ENCODE data around the gene SHB.

Gene SHB

DNA sequence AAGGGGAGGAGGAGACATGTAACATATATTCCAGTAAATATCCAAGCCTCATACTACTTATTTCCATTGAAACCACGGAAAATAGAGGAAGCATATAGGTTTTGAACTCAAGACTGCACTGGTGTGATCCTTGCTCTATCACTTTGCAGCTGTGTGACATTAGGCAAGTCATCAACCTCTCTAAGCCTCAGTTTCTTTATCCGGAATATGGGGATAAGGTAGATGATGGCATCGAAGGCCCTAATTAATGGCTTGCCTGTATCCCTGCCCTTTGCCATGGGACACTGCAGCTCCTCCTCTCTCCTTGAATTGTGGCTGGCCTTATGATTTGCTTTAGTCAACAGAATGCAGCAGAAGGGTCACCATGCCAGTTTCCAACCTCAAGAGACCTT, 6.9 kb downstream of the SHB start:
- no peak for DNase-seq

DNA sequence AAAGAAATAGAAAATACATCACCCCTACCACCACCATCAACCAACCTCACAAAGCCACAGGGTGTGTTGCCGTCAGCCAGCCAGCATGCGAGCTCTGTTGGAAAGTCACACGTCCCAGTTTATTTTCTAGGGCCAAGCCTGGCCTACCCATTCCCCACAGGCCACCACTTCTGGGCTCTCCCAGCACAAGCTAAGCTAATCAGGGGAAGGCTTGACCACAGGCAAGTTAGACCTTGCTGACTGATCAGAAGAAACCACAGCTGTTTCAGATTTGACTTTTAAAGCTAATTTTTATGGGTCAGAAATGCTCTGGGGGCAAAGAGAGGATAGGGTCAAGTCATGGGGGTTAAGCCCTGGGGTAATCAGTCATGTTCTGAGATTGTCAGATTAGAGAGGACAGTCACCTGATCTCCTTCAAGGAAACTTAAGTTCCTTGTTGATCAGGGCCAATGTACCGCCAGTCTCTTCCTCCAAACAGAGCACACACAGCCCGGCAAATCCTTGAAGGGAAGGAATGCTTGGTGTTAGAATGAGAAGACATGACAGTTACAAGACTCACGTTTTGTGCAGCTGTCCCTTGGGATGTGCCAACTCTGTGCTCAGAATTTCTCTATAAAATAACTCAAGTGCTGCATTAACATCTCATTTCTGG, 7.6 kb downstream of the SHB start:
- DNase-seq = no peak

DNA sequence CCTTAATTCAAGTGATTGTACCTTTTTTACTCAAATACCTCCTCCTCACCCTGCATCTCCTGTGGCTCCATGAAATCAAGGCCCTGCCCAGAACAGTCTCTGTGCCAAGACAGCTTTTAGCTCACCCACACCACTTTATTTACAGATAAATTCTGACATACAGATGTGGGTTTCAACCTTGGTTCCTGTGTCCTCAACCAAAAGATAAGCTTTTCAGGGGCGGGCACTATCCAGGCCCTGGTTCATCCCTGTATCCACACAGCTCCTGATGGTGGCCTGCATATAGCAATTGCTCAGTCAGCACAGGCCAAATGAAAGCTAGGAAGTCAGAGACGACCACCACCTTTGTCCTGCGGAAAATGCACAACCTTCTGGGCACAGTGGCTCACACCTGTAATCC, 8.3 kb downstream of the SHB start:
- DNase-seq = no peak

DNA sequence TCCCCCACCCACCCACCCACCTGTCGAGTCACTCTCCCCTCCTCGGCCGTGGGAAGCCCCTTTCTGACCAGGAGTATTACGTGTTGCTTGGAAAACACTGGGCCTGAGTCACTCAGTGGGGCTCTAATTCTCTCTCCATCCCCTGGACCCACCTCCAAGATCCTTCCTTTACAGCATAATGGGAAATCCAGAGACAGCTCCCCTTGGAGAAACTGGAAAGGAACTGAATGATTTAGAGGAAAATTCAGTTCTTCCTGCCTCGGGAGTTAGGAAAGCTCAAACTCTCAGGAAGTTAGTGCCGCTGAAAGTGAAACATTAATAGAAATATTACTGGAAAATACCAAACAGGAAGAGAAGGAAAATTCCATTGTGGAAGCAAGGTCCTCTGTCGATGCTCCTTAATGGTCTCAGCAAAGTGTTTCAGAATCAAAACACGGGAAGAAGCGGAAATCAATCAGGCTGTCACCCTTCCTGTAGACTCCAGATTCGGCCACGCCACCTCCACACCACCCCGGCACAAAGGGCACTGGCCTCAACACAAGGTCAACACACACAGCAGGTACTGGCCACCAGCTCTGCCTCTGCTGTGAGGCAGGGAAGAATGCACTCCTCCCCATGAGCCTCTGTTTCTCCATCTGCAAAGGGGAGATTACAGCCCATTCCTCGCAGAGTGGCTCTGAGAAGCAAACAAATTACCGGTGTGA, 9.6 kb downstream of the SHB start:
- DNase-seq = peak; percentile 50

DNA sequence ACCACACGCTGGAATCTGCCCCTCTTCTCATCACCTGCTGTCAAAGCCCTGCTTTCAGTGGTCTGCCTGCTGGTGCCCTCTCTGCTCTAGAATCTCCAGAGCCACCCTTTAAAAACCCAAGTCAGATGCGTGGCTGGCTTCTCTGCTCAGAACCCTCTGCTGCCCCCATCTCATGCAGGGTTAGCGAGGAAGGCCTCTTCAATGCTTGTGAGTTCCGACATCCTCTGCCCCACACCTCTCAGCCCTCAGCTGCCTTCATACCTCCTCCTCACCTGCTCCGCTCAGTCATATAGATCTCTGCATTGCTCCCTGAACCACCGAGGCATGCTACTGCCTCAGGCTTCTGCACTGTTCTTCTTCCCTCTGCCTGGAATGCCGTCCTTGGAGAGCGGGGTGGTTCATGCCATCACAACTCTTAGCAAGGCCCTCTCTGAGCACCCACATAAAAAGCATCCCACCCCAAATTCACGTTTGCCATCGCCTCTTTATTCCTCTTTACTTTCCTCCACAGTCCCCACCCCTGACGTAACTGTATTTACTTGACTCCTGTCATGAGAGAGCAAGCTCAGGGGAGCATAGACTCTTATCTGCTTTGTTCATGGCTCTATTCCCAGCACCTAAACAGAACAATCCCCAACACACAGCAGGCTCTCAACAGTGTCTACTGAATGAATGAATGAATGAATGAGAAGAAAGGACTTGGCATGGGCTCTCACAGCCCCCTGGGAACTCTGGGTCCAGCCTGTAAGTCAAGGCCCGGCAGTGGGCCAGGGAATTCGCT, 10.4 kb downstream of the SHB start:
- no peak for DNase-seq

DNA sequence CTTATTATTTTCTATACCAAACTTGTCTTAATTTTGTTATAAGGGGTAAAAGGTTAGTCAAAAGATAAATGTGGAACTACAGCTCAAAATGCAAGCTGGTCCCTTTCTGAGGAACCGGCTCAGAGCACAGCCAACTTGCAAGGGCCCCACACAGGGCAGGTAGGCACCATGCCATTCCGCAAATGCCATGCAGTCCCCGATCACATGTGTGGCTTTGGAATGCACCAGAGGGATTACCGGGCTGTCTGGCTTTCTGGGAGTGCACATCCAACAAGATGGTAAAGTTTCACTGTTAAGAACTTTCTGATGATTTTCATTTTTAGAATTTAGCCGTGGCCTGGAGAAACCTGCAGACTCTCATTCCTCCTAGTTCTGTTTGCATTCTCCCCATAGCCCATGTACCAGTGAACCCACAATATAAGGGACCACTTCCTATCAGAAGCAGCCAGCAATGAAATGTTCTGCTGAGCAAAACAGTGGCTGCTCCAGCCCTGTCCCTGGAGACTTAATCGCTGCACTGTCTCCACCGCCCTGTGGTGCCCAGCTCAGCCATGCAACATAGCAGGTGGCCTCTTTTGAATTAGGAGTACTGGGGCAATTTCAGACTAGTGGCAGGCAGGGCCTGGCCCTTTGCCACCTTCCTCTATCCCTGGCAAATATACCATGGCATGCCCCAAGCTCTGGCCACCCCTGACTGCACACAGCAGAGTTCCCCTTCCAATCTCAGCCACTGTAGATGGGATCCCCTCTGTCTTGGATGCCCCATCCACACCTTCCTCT, 11.4 kb downstream of the SHB start:
- DNase-seq = peak; percentile 15

DNA sequence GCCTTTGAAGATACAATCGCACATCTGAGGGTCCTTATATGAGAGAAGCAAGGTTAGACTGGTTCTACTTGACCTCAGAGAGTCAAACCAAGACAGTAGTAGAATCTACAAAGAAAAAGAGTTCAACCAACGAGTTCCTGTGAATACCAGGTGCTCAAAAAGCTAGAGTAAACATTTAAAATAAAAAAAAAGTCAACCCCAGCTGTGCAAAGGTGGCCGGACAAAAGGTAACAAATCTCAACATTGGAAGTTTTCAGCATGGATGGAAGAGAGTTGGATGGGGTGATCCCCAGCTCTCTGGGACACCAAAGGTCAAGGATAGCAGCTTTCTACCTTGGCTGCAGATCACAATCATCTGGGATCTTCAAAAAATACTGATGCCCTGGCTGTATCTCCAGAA, 14.4 kb downstream of the SHB start:
- no peak for DNase-seq

DNA sequence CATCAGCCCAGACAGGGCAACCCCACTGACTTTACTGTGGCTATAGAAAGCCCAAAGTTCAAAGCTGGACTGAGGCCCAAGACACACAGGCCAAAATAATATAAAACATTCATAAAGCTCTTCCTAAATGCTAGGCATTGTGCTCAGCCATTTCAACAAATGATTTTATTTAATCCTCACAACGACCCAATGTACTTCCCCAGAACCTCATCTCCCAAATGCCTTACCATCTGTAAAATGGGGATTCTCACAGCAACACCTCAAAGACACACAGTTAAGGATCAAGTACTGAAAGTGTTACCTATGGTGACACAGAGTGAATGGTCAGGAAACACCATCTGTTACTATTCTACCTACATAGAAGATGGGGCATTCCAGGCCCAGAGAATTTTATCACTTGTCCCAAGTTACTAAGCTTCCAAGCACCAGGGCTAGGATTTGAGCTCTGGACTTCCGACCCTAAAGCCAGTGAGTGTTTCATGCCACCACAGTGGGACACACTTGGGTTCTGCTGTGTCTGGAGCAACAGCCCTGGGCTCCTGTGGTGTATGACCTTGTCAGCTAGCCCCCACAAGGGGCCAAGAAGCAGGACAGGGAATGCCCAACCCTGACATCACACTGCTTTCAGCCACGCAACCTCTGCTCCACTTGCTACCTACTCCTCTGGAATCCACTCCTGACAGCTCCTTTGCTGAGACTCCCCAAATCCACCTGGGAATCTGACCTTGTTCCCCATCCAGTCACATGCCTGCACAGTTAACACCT, 15.1 kb downstream of the SHB start:
- DNase-seq = no peak

DNA sequence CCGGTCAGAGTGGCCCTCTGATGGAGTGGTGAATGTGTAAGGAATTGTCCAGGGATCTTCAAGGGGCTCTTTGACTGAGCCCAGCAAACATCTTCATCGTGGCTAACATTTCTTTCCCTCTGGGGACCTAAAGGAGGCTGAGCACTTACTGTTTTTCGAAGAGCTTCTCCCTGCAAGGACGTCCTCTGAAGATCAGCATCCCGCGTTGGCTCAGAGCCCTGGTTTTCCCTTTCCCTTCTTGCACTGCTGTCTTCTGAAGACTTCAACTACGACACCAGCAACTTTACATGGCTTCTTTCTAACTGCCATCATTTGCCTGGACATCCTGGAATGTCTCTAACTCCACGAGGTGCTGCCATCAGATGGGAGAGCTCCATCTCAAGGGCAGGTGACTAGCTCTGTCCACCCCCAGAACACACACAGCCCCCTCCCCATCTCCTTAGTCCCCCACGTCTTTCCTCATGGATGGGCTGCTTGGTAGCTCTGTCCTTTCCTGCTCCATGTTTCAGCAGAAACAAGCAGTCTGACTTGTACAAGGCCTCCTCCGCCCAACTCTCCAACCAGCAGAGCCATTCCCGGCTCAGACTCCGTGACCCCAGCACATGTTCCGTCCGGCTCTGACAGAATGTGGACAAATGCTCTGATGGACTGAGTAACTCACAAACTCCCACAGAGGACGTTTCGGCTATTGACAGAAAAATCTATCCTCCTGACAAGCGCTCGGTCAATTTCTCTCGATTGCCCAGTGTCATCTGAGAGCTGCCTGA, 17.1 kb downstream of the SHB start:
- no peak for DNase-seq

DNA sequence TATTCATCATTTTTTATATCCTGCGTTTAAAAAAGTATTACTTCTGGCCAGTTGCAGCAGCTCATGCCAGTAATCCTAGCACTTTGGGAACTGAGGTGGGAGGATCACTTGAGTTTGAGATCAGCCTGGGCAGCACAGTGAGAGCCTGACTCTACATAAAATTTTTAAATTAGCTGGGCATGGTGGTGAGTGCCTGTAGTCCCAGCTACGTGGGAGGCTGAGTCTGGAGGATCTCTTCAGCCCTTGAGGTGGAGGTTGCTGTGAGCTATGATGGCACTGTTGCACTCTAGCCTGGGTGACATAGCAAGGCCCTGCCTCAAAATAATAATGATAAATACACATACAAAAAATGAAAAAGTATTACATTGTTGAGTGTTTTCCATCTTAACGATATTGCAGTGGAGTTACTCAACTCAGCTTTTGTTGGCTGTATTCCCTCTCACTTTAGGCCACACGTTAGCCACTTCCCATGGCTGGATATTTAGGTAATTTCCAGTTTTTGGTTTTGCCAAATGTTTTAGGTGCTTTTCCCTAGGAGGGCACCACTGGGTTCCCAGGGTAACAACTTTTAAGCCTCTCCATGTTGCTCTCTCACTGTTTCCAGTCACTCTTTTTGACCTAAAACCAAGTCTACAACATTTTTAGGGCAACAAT, 20.6 kb downstream of the SHB start:
- DNase-seq = no peak

DNA sequence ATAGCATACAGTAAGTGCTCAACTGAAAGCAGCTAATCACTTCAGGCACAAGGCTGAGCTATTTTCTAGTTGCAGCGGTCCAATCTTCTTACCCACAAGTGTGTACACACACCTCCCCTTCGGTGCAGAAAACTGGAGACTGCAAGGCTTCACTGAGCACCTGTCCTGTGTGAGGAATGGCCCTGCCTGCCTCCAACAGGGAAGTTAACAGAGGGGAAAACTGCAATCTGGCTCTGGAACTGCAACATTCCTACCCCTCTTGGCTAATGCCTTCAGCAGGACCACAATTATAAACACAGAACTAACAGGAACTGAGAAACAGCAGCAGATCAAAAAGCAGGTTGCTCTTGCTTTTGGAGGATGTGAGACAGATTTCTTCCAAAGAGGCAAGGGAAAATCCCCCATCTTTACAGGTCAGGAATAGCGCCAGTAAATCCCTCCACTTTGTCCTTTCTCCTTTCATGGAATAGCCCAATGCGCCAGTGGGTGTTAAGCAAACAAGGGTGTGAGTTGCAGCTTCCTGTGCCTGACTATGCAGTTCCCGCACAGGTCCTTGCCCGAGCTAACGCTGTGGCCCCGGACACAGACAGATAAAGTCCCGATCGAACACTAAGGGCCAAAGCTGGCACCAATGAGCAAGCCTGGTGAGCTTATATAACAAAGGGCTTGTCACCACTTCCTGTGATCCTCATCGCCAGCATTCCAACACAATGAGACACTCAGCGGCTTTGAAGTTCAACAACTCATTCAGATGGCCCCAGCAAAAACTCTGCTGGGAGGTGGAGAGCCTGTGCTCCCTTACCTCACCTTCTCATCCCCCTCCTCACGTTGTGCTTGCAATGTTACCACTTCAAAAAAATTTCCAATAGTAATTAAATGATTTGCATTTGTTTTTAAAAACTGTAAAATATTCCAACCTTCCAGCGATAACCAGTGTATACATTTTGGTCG, 21.5 kb downstream of the SHB start:
- DNase-seq = peak; percentile 92

DNA sequence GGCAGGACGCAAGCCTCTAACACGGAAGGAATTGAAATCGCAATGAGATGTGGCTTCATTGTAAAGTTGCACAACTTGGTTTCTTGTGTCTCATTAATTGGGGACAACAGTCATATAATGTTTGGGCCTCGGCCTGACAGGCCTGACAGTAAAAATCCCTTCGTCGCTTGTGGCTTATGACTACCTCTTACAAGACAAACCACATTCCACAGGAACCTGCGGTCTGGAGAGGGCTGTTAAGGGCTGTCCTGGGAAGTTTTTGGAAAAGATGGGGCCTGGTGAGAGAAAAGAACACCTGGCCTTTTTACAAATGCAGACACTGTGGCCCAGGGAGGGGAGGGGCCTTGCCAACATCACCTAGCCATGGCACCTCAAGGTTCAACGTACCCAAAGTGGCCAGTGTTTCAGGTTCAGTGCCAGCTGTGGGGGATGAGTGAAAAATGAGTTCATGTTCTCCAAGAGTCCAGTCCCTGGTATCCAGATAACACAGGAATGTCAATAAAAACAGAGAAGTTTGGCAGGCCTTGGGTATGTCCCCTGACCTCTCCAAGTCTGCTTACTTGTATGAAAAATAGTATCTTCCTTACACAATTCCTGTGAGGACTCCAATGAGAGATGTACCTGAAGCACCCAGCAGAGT, 22.2 kb downstream of the SHB start:
- peak; percentile 64 for DNase-seq

DNA sequence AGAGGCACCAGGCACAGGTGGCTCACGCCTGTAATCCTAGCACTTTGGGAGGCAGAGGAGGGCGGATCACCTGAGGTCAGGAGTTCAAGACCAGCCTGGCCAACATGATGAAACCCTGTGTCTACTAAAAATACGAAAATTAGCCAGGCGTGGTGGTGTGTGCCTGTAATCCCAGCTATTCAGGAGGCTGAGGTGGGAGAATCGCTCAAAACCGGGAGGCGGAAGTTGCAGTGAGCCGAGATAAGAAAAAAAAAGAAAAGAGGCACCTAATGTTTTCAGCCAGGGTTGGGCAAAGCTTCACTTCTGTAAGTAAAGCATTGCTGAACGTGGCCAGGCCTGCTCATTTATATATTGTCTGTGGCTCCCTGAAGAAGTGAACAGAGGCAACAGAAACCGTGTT, 23.1 kb downstream of the SHB start:
- peak; percentile 21 for DNase-seq

DNA sequence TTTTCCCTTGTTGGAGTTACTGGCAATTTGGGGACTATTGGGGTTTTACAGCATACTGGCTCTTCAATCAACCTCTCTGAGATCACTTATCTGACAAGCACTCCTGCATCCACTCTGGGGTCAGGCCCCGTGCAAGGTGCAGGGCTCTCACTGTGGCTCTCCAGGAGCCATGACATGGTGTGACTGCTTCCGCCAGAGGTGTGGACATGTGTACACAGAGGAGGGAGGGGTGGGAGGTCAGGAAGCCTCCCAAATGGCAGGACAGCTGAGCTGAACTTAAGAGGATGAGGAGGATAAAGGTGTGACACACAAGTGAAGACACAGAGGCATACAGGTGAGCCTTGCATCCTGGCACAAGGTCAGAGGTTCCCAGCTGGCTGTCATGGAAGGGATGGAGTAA, 24.3 kb downstream of the SHB start:
- no peak for DNase-seq

DNA sequence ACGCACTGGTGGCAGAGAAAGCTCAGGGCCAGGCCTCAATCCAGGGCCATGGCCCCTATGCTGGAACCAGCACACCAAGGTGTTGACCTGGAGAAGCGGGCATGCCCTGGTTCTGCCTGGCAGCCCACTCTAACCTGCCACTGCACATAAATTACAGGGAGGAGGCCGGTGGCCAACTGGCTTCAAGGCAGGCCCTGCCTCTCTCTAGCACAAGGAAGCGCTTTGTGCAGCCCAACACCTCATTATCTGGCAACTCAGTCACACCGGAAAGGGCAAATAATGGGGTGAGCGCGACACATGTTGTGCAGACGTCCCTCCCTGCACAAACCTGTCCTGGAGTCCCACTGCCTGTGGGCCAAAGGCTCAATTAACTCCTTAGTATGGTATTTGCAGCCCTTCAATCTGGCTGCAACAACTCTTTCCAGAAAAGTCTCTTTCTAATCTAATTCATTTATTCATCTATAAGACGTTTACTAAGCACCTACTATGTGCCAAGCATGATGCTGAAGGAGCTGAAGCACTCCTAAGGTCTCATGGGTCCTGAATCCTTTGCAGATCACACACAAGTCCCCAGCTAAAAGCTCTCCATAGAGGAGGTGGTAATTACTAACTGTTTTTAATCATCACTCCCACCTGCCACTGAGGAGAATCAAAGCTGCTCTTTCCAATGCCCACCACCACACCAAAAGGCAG, 24.9 kb downstream of the SHB start:
- peak; percentile 21 for DNase-seq

DNA sequence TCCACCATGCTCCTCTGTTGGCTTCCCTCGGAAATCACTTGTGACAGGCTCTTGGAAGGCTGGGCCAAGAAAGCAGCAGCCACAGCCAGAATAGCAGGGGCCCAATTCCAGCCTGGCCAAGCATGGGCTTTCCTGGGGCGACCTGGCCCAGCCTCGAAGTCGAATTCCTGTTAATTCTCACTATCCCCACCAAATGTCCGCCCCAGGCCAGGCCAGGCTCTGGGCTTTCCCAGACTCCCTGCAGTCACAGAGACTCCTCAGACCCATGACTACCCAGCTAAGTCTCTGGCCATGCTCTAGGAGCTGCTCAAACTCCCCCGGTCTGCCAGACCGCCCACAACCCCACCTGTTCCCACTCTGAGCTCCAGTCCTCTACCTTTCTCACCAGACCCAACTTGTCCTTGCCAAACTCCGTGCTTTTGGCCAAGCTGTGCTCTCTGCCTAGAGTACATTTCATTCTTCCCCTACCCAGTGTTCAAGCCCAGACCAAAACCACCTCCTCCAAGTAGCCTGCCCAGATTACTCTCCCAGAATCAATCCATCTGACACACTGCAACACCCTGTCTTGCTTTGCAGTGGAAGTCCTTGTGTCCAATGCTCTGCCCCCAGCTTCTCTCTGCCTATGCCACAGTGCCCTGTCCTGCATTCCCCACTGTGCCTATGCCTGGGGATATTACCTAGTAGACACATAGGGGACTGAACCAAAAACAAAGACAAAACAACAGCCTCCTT, 26.2 kb downstream of the SHB start:
- no peak for DNase-seq

DNA sequence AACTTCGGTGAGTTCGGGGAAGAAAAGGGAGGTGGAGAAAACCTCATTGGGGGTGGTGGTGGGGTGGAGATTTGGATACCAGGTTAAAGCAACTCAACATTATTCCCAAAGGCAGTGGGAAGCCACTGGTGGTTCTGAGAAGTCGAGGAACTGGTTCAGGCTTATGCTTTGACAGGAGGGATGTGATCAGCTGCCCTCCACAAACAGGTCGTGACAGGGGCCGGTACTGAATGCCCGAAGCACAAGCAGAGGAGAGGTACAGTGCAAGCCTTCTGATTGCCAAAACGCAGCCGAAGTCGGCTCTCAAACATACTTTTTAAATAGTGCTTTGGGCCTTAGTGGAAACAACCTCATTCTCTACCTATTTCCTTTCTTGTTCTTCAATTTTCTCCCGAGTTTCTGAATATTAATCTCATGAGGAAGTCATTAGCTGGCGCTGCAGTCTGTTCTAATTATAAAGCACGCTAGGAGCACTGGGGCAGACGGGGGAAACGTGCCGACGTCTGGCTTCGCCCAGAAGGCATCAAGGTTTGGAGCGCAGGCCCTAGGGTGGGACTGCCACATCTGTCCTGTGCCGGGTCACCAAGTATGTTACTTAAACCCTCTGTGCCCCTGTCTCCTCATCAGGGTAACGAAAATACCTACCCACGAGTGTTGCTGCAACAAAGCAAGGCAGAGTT, 27.3 kb downstream of the SHB start:
- DNase-seq = no peak

Measured in kidney glomerular epithelial cell (primary cell).